Brain microvascular endothelial cell (primary cell): ENCODE measurements around the gene TRPC4.

ENCODE experiments used
- DNase-seq: peaks from one replicate; pipeline ENCODE4 v3.0.0-alpha.2; 2020
- H3K27ac ChIP-seq: fragments of 250-450 bp; sonication (Bioruptor Pico); 2 replicates; pipeline ENCODE4 v1.5.1; 2020; ENCODE audit warnings: mild to moderate bottlenecking, moderate library complexity
- H3K27me3 ChIP-seq: fragments of 250-450 bp; sonication (Bioruptor Pico); replicated peaks from 2 replicates; pipeline ENCODE4 v1.5.1; 2020; ENCODE audit warnings: mild to moderate bottlenecking
- H3K36me3 ChIP-seq: fragments of 250-450 bp; sonication (Bioruptor Pico); replicated peaks from 2 replicates; pipeline ENCODE4 v1.5.1; 2020; ENCODE audit warnings: mild to moderate bottlenecking
- H3K4me3 ChIP-seq: 2 replicates; pipeline ENCODE4 v1.5.1; 2011; ENCODE audit warnings: low read depth, mild to moderate bottlenecking, control low read depth, low read length, moderate library complexity
- CTCF ChIP-seq: IDR thresholded peaks from 2 replicates; pipeline ENCODE4 v1.5.1; 2011; ENCODE audit warnings: low read depth, mild to moderate bottlenecking, moderate library complexity, low read length, control low read depth, inconsistent platforms; ENCODE audit errors: missing control alignments
- in situ Hi-C: cut with HindIII; loops from 2 replicates; pipeline ENCODE4 v1.10.0; 2017; ENCODE audit warnings: low sequenced_read_pairs, low pct_ligation_motif_present

TRPC4 gene

GRCh38 chr13:37870895-37871550 is 1.5 kb upstream of the TRPC4 start:
- Histone ChIP-seq H3K36me3 (no peaks in the 10 kb centered on the region), H3K27me3 (no peaks in the 10 kb centered on the region), H3K27ac (peak overlapping the region; percentile 85), H3K4me3 (peak overlapping the region; percentile 77)
- in situ Hi-C loops, result no loop called here
- peak; percentile 61 for DNase-seq
- no peak for TF ChIP-seq CTCF

GRCh38 chr13:37870489-37870845 is 895 bp upstream of the TRPC4 start:
- in situ Hi-C loops, result no loop called here
- TF ChIP-seq CTCF, result no peak
- Histone ChIP-seq H3K4me3 (peak overlapping the region; percentile 77), H3K27ac (peak overlapping the region; percentile 85), H3K36me3 (no peaks in the 10 kb centered on the region), H3K27me3 (no peaks in the 10 kb centered on the region)
- no peak for DNase-seq

- Histone ChIP-seq H3K27ac (peak overlapping the region; percentile 85), H3K27me3 (no peaks in the 10 kb centered on the region), H3K4me3 (peak overlapping the region; percentile 77), H3K36me3 (no peaks in the 10 kb centered on the region)
- no peak for DNase-seq
- TF ChIP-seq CTCF, result no peak
- in situ Hi-C loops, result no loop called here
These were observed 141 bp downstream of the TRPC4 start for GRCh38 chr13:37869506-37869755.

GRCh38 chr13:37868691-37869505 is 674 bp downstream of the TRPC4 start:
- H3K27ac ChIP-seq, result peak overlapping the region; percentile 85
- H3K27me3 ChIP-seq, result no peaks in the 10 kb centered on the region
- no peak for TF ChIP-seq CTCF
- peak overlapping the region; percentile 77 for H3K4me3 ChIP-seq
- H3K36me3 ChIP-seq, result no peaks in the 10 kb centered on the region
- DNase-seq, result peak; percentile 46
- in situ Hi-C loops, result no loop called here

GRCh38 chr13:37863708-37864107 is 5.9 kb downstream of the TRPC4 start:
- H3K27me3 ChIP-seq, result no peaks in the 10 kb centered on the region
- no peak overlapping the region for H3K27ac ChIP-seq
- DNase-seq, result no peak
- H3K4me3 ChIP-seq, result no peak overlapping the region
- no peaks in the 10 kb centered on the region for H3K36me3 ChIP-seq
- in situ Hi-C loops, result no loop called here
- no peak for TF ChIP-seq CTCF

- in situ Hi-C loops, result no loop called here
- H3K36me3 ChIP-seq, result peaks cover 7% of the 10 kb centered on the region
- TF ChIP-seq CTCF, result no peak
- no peak overlapping the region for H3K4me3 ChIP-seq
- H3K27me3 ChIP-seq, result no peaks in the 10 kb centered on the region
- H3K27ac ChIP-seq, result no peak overlapping the region
- no peak for DNase-seq
These were observed 34.2 kb downstream of the TRPC4 start for GRCh38 chr13:37835392-37835791.
